ENCODE measurements around the gene CCSER1.
"Not testable (repeated sequence)": the region's sequence is repeated elsewhere in the genome, so short reads cannot be mapped to it uniquely, and the experiment has no call there.

The CCSER1 gene

GRCh38 chr4:91322961-91323360 is 1195.8 kb downstream of the CCSER1 start:
- TF ChIP-seq Cebpa-rat (IDR thresholded peaks at IDR 0.05), result no peak
- H3K36me3 ChIP-seq, result no peaks in the 10 kb centered on the region; a peak in 1 of 22 replicates

GRCh38 chr4:91325495-91325894 is 1198.3 kb downstream of the CCSER1 start:
- no peaks in the 10 kb centered on the region for H3K4me1 ChIP-seq
- H3K9me3 ChIP-seq (replicated peaks in 1 of 11), result peaks cover 22 to 32% (median 25%) of the 10 kb centered on the region in 11 experiments
- H3K27ac ChIP-seq, result no peak overlapping the region
- H3K4me3 ChIP-seq, result no peak overlapping the region
- no peak overlapping the region for H3K4me2 ChIP-seq
- TF ChIP-seq Cebpa-rat (IDR thresholded peaks at IDR 0.05), result no peak
- no peaks in the 10 kb centered on the region; a peak in 1 of 22 replicates for H3K36me3 ChIP-seq
- H3K9ac ChIP-seq, result no peak overlapping the region
- H3K27me3 ChIP-seq, result no peaks in the 10 kb centered on the region
- H4K20me1 ChIP-seq, result no peaks in the 10 kb centered on the region

More at GRCh38 chr4:91322961-91323360, 1195.8 kb downstream of the CCSER1 start:
- Histone ChIP-seq H3K9me3 (replicated peaks in 1 of 11) (peaks cover 18 to 22% (median 20%) of the 10 kb centered on the region in 11 experiments), H3K4me2 (no peak overlapping the region), H3K9ac (no peak overlapping the region), H3K4me1 (no peaks in the 10 kb centered on the region), H4K20me1 (no peaks in the 10 kb centered on the region), H3K27me3 (no peaks in the 10 kb centered on the region), H3K4me3 (no peak overlapping the region), H3K27ac (no peak overlapping the region)

GRCh38 chr4:91326167-91326566 is 1199.0 kb downstream of the CCSER1 start:
- not testable (repeated sequence) for H3K4me1 ChIP-seq, H3K9ac ChIP-seq, H3K4me3 ChIP-seq, H4K20me1 ChIP-seq, H3K4me2 ChIP-seq, H3K27me3 ChIP-seq, H3K27ac ChIP-seq, H3K36me3 ChIP-seq
- peaks cover 22 to 32% (median 25%) of the 10 kb centered on the region in 11 experiments for H3K9me3 ChIP-seq (replicated peaks in 1 of 11)

- no peak for TF ChIP-seq Cebpa-rat (IDR thresholded peaks at IDR 0.05)
- Histone ChIP-seq H4K20me1 (no peaks in the 10 kb centered on the region), H3K4me3 (no peak overlapping the region), H3K9ac (no peak overlapping the region), H3K36me3 (no peaks in the 10 kb centered on the region; a peak in 1 of 22 replicates), H3K27ac (no peak overlapping the region), H3K4me2 (no peak overlapping the region), H3K4me1 (no peaks in the 10 kb centered on the region), H3K9me3 (replicated peaks in 1 of 11) (peaks cover 22 to 32% (median 25%) of the 10 kb centered on the region in 11 experiments), H3K27me3 (no peaks in the 10 kb centered on the region)
Observed at GRCh38 chr4:91330555-91331137, 1203.5 kb downstream of the CCSER1 start.

GRCh38 chr4:91340822-91341221 is 1213.6 kb downstream of the CCSER1 start:
- no peak for TF ChIP-seq Cebpa-rat (IDR thresholded peaks at IDR 0.05)
- no peaks in the 10 kb centered on the region for H3K4me1 ChIP-seq

GRCh38 chr4:91345632-91346031 is 1218.4 kb downstream of the CCSER1 start:
- Histone ChIP-seq H3K4me3 (no peak overlapping the region), H3K4me1 (no peaks in the 10 kb centered on the region), H3K4me2 (no peak overlapping the region), H3K27ac (no peak overlapping the region), H3K36me3 (no peaks in the 10 kb centered on the region), H3K27me3 (no peaks in the 10 kb centered on the region), H3K9ac (no peak overlapping the region), H3K9me3 (replicated peaks in 1 of 11) (no peaks in the 10 kb centered on the region), H4K20me1 (no peaks in the 10 kb centered on the region)
- no peak for TF ChIP-seq Cebpa-rat (IDR thresholded peaks at IDR 0.05)

More at GRCh38 chr4:91340822-91341221, 1213.6 kb downstream of the CCSER1 start:
- Histone ChIP-seq H3K4me2 (no peak overlapping the region), H3K36me3 (no peaks in the 10 kb centered on the region), H3K9ac (no peak overlapping the region), H3K27me3 (no peaks in the 10 kb centered on the region), H3K4me3 (no peak overlapping the region), H3K27ac (no peak overlapping the region), H4K20me1 (no peaks in the 10 kb centered on the region), H3K9me3 (replicated peaks in 1 of 11) (no peaks in the 10 kb centered on the region)

GRCh38 chr4:91356496-91356895 is 1229.3 kb downstream of the CCSER1 start:
- not testable (repeated sequence) for H3K27me3 ChIP-seq, H3K4me3 ChIP-seq, H3K4me1 ChIP-seq, H3K9ac ChIP-seq, H3K36me3 ChIP-seq, H3K27ac ChIP-seq, H4K20me1 ChIP-seq, H3K4me2 ChIP-seq
- peaks cover 0 to 12% (median 0%) of the 10 kb centered on the region in 11 experiments; a peak in 3 of 22 replicates for H3K9me3 ChIP-seq (replicated peaks in 1 of 11)

GRCh38 chr4:91358016-91358415 is 1230.8 kb downstream of the CCSER1 start:
- H3K4me1 ChIP-seq; H3K9ac ChIP-seq; H3K27me3 ChIP-seq; H3K9me3 ChIP-seq (replicated peaks in 1 of 11); H3K27ac ChIP-seq; H3K4me3 ChIP-seq; H3K4me2 ChIP-seq; H4K20me1 ChIP-seq; H3K36me3 ChIP-seq: not testable (repeated sequence)

- H3K9me3 ChIP-seq (replicated peaks in 1 of 11); H4K20me1 ChIP-seq; H3K4me1 ChIP-seq; H3K27ac ChIP-seq; H3K9ac ChIP-seq; H3K36me3 ChIP-seq; H3K4me2 ChIP-seq; H3K27me3 ChIP-seq; H3K4me3 ChIP-seq: not testable (repeated sequence)
Observed at GRCh38 chr4:91358621-91359020, 1231.4 kb downstream of the CCSER1 start.

- no peak overlapping the region for H3K27ac ChIP-seq
- no peaks in the 10 kb centered on the region for H3K27me3 ChIP-seq
- H4K20me1 ChIP-seq, result no peaks in the 10 kb centered on the region
- no peak for TF ChIP-seq Cebpa-rat (IDR thresholded peaks at IDR 0.05)
- no peaks in the 10 kb centered on the region for H3K4me1 ChIP-seq
- no peak overlapping the region for H3K4me2 ChIP-seq
- H3K9me3 ChIP-seq (replicated peaks in 1 of 11), result no peaks in the 10 kb centered on the region
- no peak overlapping the region for H3K4me3 ChIP-seq
- H3K36me3 ChIP-seq, result no peaks in the 10 kb centered on the region
- H3K9ac ChIP-seq, result no peak overlapping the region
Observed at GRCh38 chr4:91359041-91360031, 1232.1 kb downstream of the CCSER1 start.

All from BLaER1 treated with 17β-estradiol and CSF1 and Interleukin-3, amounts not matched to agents 10 nM and 100 nM (cell line).